ENCODE measurements around the gene NCK1. TPM values are rescaled to one million over a fixed set of nuclear protein-coding genes. Genes with fewer than 3 reads are reported as not detected.
"Not testable (repeated sequence)": the region's sequence is repeated elsewhere in the genome, so short reads cannot be mapped to it uniquely, and the experiment has no call there.

NCK1 gene
- total RNA-seq, 5 donors from 2014 or later (not counting 1 experiment from before 2014, with no cell fraction given): 46.9 to 65.3 (median 50.9) TPM

DNA sequence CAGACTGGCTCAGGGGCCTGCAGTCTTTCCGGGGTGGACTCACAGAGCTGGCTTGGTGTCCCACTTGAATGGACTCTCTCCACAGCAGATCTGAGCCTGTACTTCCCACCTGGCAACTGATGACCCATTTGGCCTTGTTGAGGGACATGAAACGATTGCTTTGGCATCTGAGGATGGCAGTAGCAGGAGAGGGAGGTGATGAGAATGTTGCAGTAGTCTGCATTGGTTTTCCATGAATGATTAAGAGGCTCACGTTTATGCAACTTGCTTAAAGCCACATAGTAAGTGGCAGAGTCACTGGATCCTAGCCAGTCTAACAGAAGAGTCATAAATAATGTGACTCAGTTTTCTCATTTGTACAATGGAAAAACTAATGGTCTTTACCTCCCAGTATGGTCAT is 117.7 kb downstream of the NCK1 start:
- peaks cover 0 to 2% of the 10 kb centered on the region in 2 experiments for H3K27me3 ChIP-seq (replicated peaks in 1 of 2; ENCODE audit: control insufficient read depth in 2 of 2, extremely low read depth in 1 of 2, insufficient read depth in 2 of 2, low read length in 1 of 2)
- no peak overlapping the region for H3K4me3 ChIP-seq (ENCODE audit: control insufficient read depth in 1 of 2, extremely low read depth in 1 of 2, low read length in 1 of 2)
- ChIA-PET POLR2A (no interaction called here), CTCF (no interaction called here)
- H3K4me1 Mint-ChIP-seq: peaks cover under 1 to 8% (median 8%) of the 10 kb centered on the region in 3 donors
- H3K27ac Mint-ChIP-seq: no peak overlapping the region
- no peaks in the 10 kb centered on the region for H3K36me3 ChIP-seq (ENCODE audit: control insufficient read depth in 2 of 2, extremely low read depth in 1 of 2, insufficient read depth in 1 of 2, low read length in 1 of 2)
- DNase-seq (no peak), ATAC-seq (replicated peaks in 1 of 4) (no peak)
- peaks cover 20% of the 10 kb centered on the region for H3K36me3 Mint-ChIP-seq
- no peaks in the 10 kb centered on the region for H3K27me3 Mint-ChIP-seq
- no peak overlapping the region for H3K27ac ChIP-seq (ENCODE audit: low read length)
- no peaks in the 10 kb centered on the region for H3K4me1 ChIP-seq (ENCODE audit: control insufficient read depth in 1 of 2, extremely low read depth in 1 of 2, insufficient read depth in 2 of 2, low read length in 2 of 2)
- no peaks in the 10 kb centered on the region for H3K9me3 ChIP-seq
- H3K4me3 Mint-ChIP-seq: no peak overlapping the region
- H3K9me3 Mint-ChIP-seq: peaks cover 0 to 5% (median 2%) of the 10 kb centered on the region in 3 donors
- WGBS (ENCODE audit: insufficient coverage): 94% methylated on average over 2 of the region's 3 CpGs

GRCh38 chr3:136982033-136982432 is 120.0 kb downstream of the NCK1 start:
- DNase-seq (no peak), ATAC-seq (replicated peaks in 1 of 4) (no peak)
- Mint-ChIP-seq H3K27me3 (no peaks in the 10 kb centered on the region), H3K4me3 (no peak overlapping the region), H3K9me3 (no peaks in the 10 kb centered on the region), H3K36me3 (peaks cover 19% of the 10 kb centered on the region), H3K27ac (no peak overlapping the region), H3K4me1 (peaks cover 5 to 15% (median 12%) of the 10 kb centered on the region in 3 donors)
- CTCF ChIA-PET: no interaction called here
- H3K27ac ChIP-seq (ENCODE audit: low read length): no peak overlapping the region
- POLR2A ChIA-PET: no interaction called here
- H3K4me1 ChIP-seq (ENCODE audit: control insufficient read depth in 1 of 2, extremely low read depth in 1 of 2, insufficient read depth in 2 of 2, low read length in 2 of 2): no peaks in the 10 kb centered on the region
- H3K36me3 ChIP-seq (ENCODE audit: control insufficient read depth in 2 of 2, extremely low read depth in 1 of 2, insufficient read depth in 1 of 2, low read length in 1 of 2): no peaks in the 10 kb centered on the region
- H3K9me3 ChIP-seq: no peaks in the 10 kb centered on the region
- 91% methylated on average over 4 of the region's 5 CpGs for WGBS (ENCODE audit: insufficient coverage)
- H3K27me3 ChIP-seq (replicated peaks in 1 of 2; ENCODE audit: control insufficient read depth in 2 of 2, extremely low read depth in 1 of 2, insufficient read depth in 2 of 2, low read length in 1 of 2): no peaks in the 10 kb centered on the region
- no peak overlapping the region for H3K4me3 ChIP-seq (ENCODE audit: control insufficient read depth in 1 of 2, extremely low read depth in 1 of 2, low read length in 1 of 2)

DNA sequence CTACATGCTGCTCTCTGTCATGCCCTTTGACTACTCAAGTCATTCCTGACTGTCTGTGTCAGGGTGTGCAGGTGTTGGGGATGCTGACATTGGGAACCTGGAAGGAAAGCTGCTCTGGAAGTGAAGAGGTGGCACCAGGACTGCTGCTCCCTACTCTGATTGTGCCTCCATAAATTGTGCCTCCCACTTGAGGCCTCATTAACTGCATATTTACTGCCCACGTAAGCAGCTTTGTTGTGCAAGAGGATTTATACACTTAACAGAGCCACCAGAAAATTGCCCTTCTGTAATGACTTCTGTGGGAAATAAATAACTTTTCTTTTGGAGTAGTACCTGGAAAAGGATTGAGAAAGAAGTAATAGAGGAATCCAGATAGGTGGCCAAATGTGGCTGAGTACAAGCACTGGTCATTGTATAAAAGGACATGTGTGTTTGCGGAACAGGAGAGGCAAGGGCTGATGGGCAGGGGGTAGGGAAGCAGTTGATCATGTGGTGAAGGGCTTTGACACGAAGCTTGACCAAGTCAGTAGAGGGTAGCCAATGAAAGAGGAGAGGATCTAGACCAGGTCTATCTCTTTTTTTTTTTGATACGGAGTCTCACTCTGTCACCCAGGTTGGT is 120.6 kb downstream of the NCK1 start:
- DNase-seq: no peak
- Histone ChIP-seq H3K27me3 (replicated peaks in 1 of 2; ENCODE audit: control insufficient read depth in 2 of 2, extremely low read depth in 1 of 2, insufficient read depth in 2 of 2, low read length in 1 of 2) (no peaks in the 10 kb centered on the region), H3K4me1 (ENCODE audit: control insufficient read depth in 1 of 2, extremely low read depth in 1 of 2, insufficient read depth in 2 of 2, low read length in 2 of 2) (no peaks in the 10 kb centered on the region), H3K9me3 (no peaks in the 10 kb centered on the region), H3K36me3 (ENCODE audit: control insufficient read depth in 2 of 2, extremely low read depth in 1 of 2, insufficient read depth in 1 of 2, low read length in 1 of 2) (no peaks in the 10 kb centered on the region), H3K27ac (ENCODE audit: low read length) (no peak overlapping the region), H3K4me3 (ENCODE audit: control insufficient read depth in 1 of 2, extremely low read depth in 1 of 2, low read length in 1 of 2) (no peak overlapping the region)
- ChIA-PET POLR2A (interaction anchor here in 1 of 2 donors (0.7 kb wide), 1 partner anchor 1265 kb away, joined by 4 read pairs; no protein-coding TSS in a partner anchor), CTCF (no interaction called here)
- Mint-ChIP-seq H3K36me3 (peaks cover 19% of the 10 kb centered on the region), H3K27me3 (no peaks in the 10 kb centered on the region), H3K4me1 (peaks cover 5 to 15% (median 12%) of the 10 kb centered on the region in 3 donors), H3K9me3 (no peaks in the 10 kb centered on the region), H3K4me3 (no peak overlapping the region), H3K27ac (no peak overlapping the region)
- 85% methylated on average over 2 of the region's 4 CpGs for WGBS (ENCODE audit: insufficient coverage)
- ATAC-seq (replicated peaks in 1 of 4): no peak

DNA sequence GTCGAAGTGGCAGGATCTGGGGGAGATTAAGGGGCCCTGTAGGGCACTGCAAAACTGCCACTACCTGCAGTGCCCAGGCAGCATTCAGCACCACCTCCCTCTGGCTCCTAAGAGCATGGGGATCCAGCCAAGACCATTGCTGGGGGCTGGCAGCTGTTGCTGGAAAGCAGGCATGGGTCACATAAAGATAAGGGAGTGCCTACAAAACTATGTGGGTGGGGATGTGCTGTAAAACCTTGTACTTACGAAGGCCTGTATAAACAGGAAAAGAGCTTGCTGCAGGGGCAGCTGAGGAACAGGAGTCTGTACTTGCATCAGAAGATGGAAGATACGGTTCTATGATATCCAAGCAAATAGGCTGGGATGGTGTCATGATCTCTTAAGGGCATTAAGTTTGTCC is 122.8 kb downstream of the NCK1 start:
- no peaks in the 10 kb centered on the region for H3K9me3 ChIP-seq
- Mint-ChIP-seq H3K4me1 (peaks cover 5 to 15% (median 12%) of the 10 kb centered on the region in 3 donors), H3K27me3 (no peaks in the 10 kb centered on the region), H3K4me3 (no peak overlapping the region), H3K36me3 (peaks cover 19% of the 10 kb centered on the region), H3K9me3 (no peaks in the 10 kb centered on the region), H3K27ac (no peak overlapping the region)
- no peaks in the 10 kb centered on the region for H3K36me3 ChIP-seq (ENCODE audit: control insufficient read depth in 2 of 2, extremely low read depth in 1 of 2, insufficient read depth in 1 of 2, low read length in 1 of 2)
- no peak for ATAC-seq (replicated peaks in 1 of 4)
- no peak overlapping the region for H3K4me3 ChIP-seq (ENCODE audit: control insufficient read depth in 1 of 2, extremely low read depth in 1 of 2, low read length in 1 of 2)
- H3K27me3 ChIP-seq (replicated peaks in 1 of 2; ENCODE audit: control insufficient read depth in 2 of 2, extremely low read depth in 1 of 2, insufficient read depth in 2 of 2, low read length in 1 of 2): no peaks in the 10 kb centered on the region
- WGBS (ENCODE audit: insufficient coverage): 100% methylated on average over 1 of the region's 3 CpGs
- ChIA-PET CTCF (interaction anchor here in 1 of 2 donors (0.7 kb wide), 1 partner anchor 192 kb away, joined by 8 read pairs; no protein-coding TSS in a partner anchor), POLR2A (interaction anchor here in 1 of 2 donors (0.7 kb wide), 1 partner anchor 235 kb away, joined by 6 read pairs; no protein-coding TSS in a partner anchor)
- no peak for DNase-seq
- no peaks in the 10 kb centered on the region for H3K4me1 ChIP-seq (ENCODE audit: control insufficient read depth in 1 of 2, extremely low read depth in 1 of 2, insufficient read depth in 2 of 2, low read length in 2 of 2)
- H3K27ac ChIP-seq (ENCODE audit: low read length): no peak overlapping the region

DNA sequence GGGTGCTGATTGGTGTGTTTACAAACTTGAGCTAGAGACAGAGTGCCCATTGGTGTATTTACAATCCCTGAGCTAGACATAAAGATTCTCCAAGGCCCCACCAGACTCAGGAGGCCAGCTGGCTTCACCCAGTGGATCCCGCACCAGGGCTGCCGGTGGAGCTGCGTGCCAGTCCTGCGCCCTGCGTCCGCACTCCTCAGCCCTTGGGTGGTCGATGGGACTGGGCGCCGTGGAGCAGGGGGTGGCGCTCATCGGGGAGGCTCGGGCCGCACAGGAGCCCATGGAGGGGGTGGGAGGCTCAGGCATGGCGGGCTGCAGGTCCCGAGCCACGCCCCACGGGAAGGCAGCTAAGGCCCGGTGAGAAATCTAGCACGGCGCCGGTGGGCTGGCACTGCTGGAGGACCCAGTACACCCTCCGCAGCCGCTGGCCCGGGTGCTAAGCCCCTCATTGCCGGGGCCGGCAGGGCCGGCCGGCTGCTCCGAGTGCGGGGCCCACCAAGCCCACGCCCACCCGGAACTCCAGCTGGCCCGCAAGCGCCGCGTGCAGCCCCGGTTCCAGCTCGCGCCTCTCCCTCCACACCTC is 125.5 kb downstream of the NCK1 start:
- H3K4me3 ChIP-seq (ENCODE audit: control insufficient read depth in 1 of 2, extremely low read depth in 1 of 2, low read length in 1 of 2); H3K27me3 ChIP-seq (replicated peaks in 1 of 2; ENCODE audit: control insufficient read depth in 2 of 2, extremely low read depth in 1 of 2, insufficient read depth in 2 of 2, low read length in 1 of 2); H3K27me3 Mint-ChIP-seq; ATAC-seq (replicated peaks in 1 of 4); H3K27ac ChIP-seq (ENCODE audit: low read length); H3K4me1 ChIP-seq (ENCODE audit: control insufficient read depth in 1 of 2, extremely low read depth in 1 of 2, insufficient read depth in 2 of 2, low read length in 2 of 2); POLR2A ChIA-PET; H3K27ac Mint-ChIP-seq; H3K36me3 ChIP-seq (ENCODE audit: control insufficient read depth in 2 of 2, extremely low read depth in 1 of 2, insufficient read depth in 1 of 2, low read length in 1 of 2); H3K4me3 Mint-ChIP-seq; DNase-seq; H3K9me3 Mint-ChIP-seq; H3K9me3 ChIP-seq: not testable (repeated sequence)
- WGBS (ENCODE audit: insufficient coverage): 100% methylated on average over 10 of the region's 39 CpGs
- peaks cover 5 to 15% (median 12%) of the 10 kb centered on the region in 3 donors for H3K4me1 Mint-ChIP-seq
- H3K36me3 Mint-ChIP-seq: peaks cover 14% of the 10 kb centered on the region
- CTCF ChIA-PET: interaction anchor here in 1 of 2 donors (0.6 to 0.7 kb wide), 2 partner anchors 44 to 135 kb away, joined by 3 read pairs; no protein-coding TSS in a partner anchor

DNA sequence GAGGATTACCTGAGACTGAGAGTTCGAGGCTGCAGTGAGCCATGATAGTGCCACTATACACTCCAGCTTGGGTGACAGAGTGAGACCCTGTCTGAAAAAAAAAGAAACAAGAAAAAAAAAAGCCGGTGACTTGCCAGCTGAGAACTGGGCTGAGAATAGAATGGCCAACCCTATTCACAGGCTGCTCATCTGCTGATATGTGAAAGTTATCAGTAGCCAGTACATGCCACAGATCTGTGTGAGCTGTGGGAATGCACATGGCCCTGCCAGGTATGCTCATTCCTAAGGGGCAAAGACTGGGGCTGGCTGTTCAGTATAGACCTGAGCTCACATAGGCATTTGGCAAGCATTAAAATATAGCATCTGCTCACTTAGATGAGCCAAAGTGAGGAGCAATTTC is 126.6 kb downstream of the NCK1 start:
- DNase-seq (no peak), ATAC-seq (replicated peaks in 1 of 4) (no peak)
- POLR2A ChIA-PET: no interaction called here
- Mint-ChIP-seq H3K4me1 (peaks cover 5 to 15% (median 12%) of the 10 kb centered on the region in 3 donors), H3K27me3 (no peaks in the 10 kb centered on the region), H3K9me3 (no peaks in the 10 kb centered on the region), H3K36me3 (peaks cover 7% of the 10 kb centered on the region), H3K27ac (no peak overlapping the region), H3K4me3 (no peak overlapping the region)
- H3K27me3 ChIP-seq (replicated peaks in 1 of 2; ENCODE audit: control insufficient read depth in 2 of 2, extremely low read depth in 1 of 2, insufficient read depth in 2 of 2, low read length in 1 of 2): no peaks in the 10 kb centered on the region
- H3K36me3 ChIP-seq (ENCODE audit: control insufficient read depth in 2 of 2, extremely low read depth in 1 of 2, insufficient read depth in 1 of 2, low read length in 1 of 2): no peaks in the 10 kb centered on the region
- no peak overlapping the region for H3K4me3 ChIP-seq (ENCODE audit: control insufficient read depth in 1 of 2, extremely low read depth in 1 of 2, low read length in 1 of 2)
- no peaks in the 10 kb centered on the region for H3K9me3 ChIP-seq
- no peaks in the 10 kb centered on the region for H3K4me1 ChIP-seq (ENCODE audit: control insufficient read depth in 1 of 2, extremely low read depth in 1 of 2, insufficient read depth in 2 of 2, low read length in 2 of 2)
- 100% methylated on average over 2 of the region's 2 CpGs for WGBS (ENCODE audit: insufficient coverage)
- no peak overlapping the region for H3K27ac ChIP-seq (ENCODE audit: low read length)
- CTCF ChIA-PET: interaction anchor here in 1 of 2 donors (0.6 to 0.7 kb wide), 2 partner anchors 94 to 524 kb away, joined by 3 read pairs; no protein-coding TSS in a partner anchor
